Mesendoderm (in vitro differentiated cells): ENCODE measurements around the gene ALDH16A1. TPM values are rescaled to one million over a fixed set of nuclear protein-coding genes. Genes with fewer than 3 reads are reported as not detected.
A peak's percentile ranks its signal among the peaks of the same experiment; 100 is the strongest.

Source experiments
- DNase-seq: peaks from one replicate; pipeline ENCODE4 v3.0.0; 2013
- H2AK5ac ChIP-seq: 2 replicates; pipeline ENCODE4 v1.6.1; 2013; ENCODE audit warnings: low read length, inconsistent platforms
- H2BK120ac ChIP-seq: 2 replicates; pipeline ENCODE4 v1.6.1; 2013; ENCODE audit warnings: low read depth, mild to moderate bottlenecking, low read length, moderate library complexity, mixed read lengths
- H2BK15ac ChIP-seq: replicated peaks from 2 replicates; pipeline ENCODE4 v1.6.1; 2013; ENCODE audit warnings: low read depth, mild to moderate bottlenecking, moderate library complexity
- H2BK5ac ChIP-seq: 2 replicates; pipeline ENCODE4 v1.6.1; 2013; ENCODE audit warnings: low read length, inconsistent platforms
- H3K18ac ChIP-seq: 2 replicates; pipeline ENCODE4 v1.6.1; 2013; ENCODE audit warnings: mild to moderate bottlenecking, low read length, mixed read lengths
- H3K23ac ChIP-seq: one replicate; pipeline ENCODE4 v1.6.1; 2013; ENCODE audit warnings: low read length
- H3K27ac ChIP-seq: 2 replicates; pipeline ENCODE4 v1.5.1; 2013; ENCODE audit warnings: low read depth, mild to moderate bottlenecking, inconsistent platforms, low read length, moderate library complexity
- H3K27me3 ChIP-seq: 2 replicates; pipeline ENCODE4 v1.6.1; 2013; ENCODE audit warnings: low read length, control low read depth, mild to moderate bottlenecking, inconsistent platforms; ENCODE audit not compliant: insufficient read depth, poor library complexity
- H3K36me3 ChIP-seq: 2 replicates; pipeline ENCODE4 v1.6.1; 2013; ENCODE audit warnings: low read length, inconsistent platforms; ENCODE audit not compliant: control insufficient read depth, insufficient read depth
- H3K4ac ChIP-seq: one replicate; pipeline ENCODE4 v1.6.1; 2013; ENCODE audit warnings: low read depth, mild to moderate bottlenecking, low read length, moderate library complexity
- H3K4me1 ChIP-seq: 2 replicates; pipeline ENCODE4 v1.6.1; 2013; ENCODE audit warnings: low read depth, low read length, inconsistent platforms; ENCODE audit not compliant: control insufficient read depth
- H3K4me2 ChIP-seq: 2 replicates; pipeline ENCODE4 v1.6.1; 2013; ENCODE audit warnings: low read length
- H3K4me3 ChIP-seq: 2 replicates; pipeline ENCODE4 v1.5.1; 2013; ENCODE audit warnings: mild to moderate bottlenecking, low read length
- H3K56ac ChIP-seq: one replicate; pipeline ENCODE4 v1.6.1; 2013; ENCODE audit warnings: low read length
- H3K79me1 ChIP-seq: 2 replicates; pipeline ENCODE4 v1.6.1; 2013; ENCODE audit warnings: low read length, inconsistent platforms
- H3K79me2 ChIP-seq: 2 replicates; pipeline ENCODE4 v1.6.1; 2013; ENCODE audit warnings: mild to moderate bottlenecking, low read length; ENCODE audit not compliant: control insufficient read depth, insufficient read depth
- H3K9ac ChIP-seq: 2 replicates; pipeline ENCODE4 v1.6.1; 2013; ENCODE audit warnings: low read length, inconsistent platforms
- H4K5ac ChIP-seq: one replicate; pipeline ENCODE4 v1.6.1; 2013; ENCODE audit warnings: low read length
- H4K8ac ChIP-seq: one replicate; pipeline ENCODE4 v1.6.1; 2013; ENCODE audit warnings: low read depth, mild to moderate bottlenecking, control low read depth, low read length, moderate library complexity
- WGBS: extraction: QIAGEN DNeasy Blood & Tissue Kit; methylation state at CpG from one replicate; pipeline ENCODE4 v1.1.7; 2013; ENCODE audit warnings: low lambda C conversion rate, missing lambda C conversion rate; ENCODE audit not compliant: insufficient coverage; ENCODE audit errors: extremely low coverage; 5-methylcytosine and 5-hydroxymethylcytosine counted together
- small RNA-seq: library from polyadenylated mRNA; stranded (forward); fragments of <200 nt; extraction: miRNeasy Mini kit (QIAGEN cat#:217004); gene quantifications from one replicate; pipeline ENCODE3, GENCODE V24; 2013; ENCODE audit not compliant: insufficient read depth

Gene ALDH16A1

GRCh38 chr19:49515767-49516166 lies 62.7 kb downstream of the ALDH16A1 start:
- Histone ChIP-seq H3K36me3 (no peaks in the 10 kb centered on the region), H3K18ac (no peak overlapping the region), H2BK120ac (no peak overlapping the region), H3K27ac (no peak overlapping the region), H3K79me1 (no peaks in the 10 kb centered on the region), H2BK5ac (no peak overlapping the region), H2BK15ac (no peak overlapping the region), H3K4ac (no peak overlapping the region), H3K56ac (no peak overlapping the region), H2AK5ac (no peak overlapping the region), H3K79me2 (no peaks in the 10 kb centered on the region), H3K23ac (no peak overlapping the region), H4K5ac (no peak overlapping the region), H3K27me3 (no peaks in the 10 kb centered on the region), H3K4me1 (no peaks in the 10 kb centered on the region), H3K4me3 (no peak overlapping the region), H4K8ac (no peak overlapping the region), H3K4me2 (no peak overlapping the region), H3K9ac (no peak overlapping the region)
- no CpG with 5 or more reads among the region's 4 CpGs for WGBS
- DNase-seq: no peak

- Histone ChIP-seq H3K27ac (no peak overlapping the region), H3K4ac (no peak overlapping the region), H3K27me3 (no peaks in the 10 kb centered on the region), H3K79me2 (no peaks in the 10 kb centered on the region), H4K5ac (no peak overlapping the region), H3K9ac (no peak overlapping the region), H3K56ac (no peak overlapping the region), H3K79me1 (no peaks in the 10 kb centered on the region), H3K36me3 (no peaks in the 10 kb centered on the region), H3K4me3 (no peak overlapping the region), H3K4me1 (no peaks in the 10 kb centered on the region), H3K23ac (no peak overlapping the region), H4K8ac (no peak overlapping the region), H2BK5ac (no peak overlapping the region), H3K4me2 (no peak overlapping the region), H2AK5ac (no peak overlapping the region), H2BK15ac (no peak overlapping the region), H3K18ac (no peak overlapping the region), H2BK120ac (no peak overlapping the region)
- no peak for DNase-seq
- no CpG with 5 or more reads among the region's 3 CpGs for WGBS
Measured at GRCh38 chr19:49518033-49518432, 65.0 kb downstream of the ALDH16A1 start.

Small RNA genes within 50 kb of the gene (small RNA-seq; reads per million reads assigned to genes)
- gene COX6CP7: not detected
- 46.0 reads per million, percentile 94 among the genes with 10 or more reads in this experiment for gene MIR150
- not detected for gene SNORD32A
- gene SNORD33: not detected
- gene SNORD34: not detected
- gene SNORD35A: not detected
- gene SNORD35B: not detected
